LNCaP clone FGC (cell line): Measurements from ENCODE around the gene VAPA.

Experiments
- DNase-seq: peaks from one replicate; pipeline ENCODE4 v3.0.0-alpha.2; 2011; ENCODE audit warnings: low read depth
- H3K4me3 ChIP-seq: 2 replicates; pipeline ENCODE4 v1.5.1; 2011; ENCODE audit warnings: mild to moderate bottlenecking, low read depth, low read length, control low read depth
- TF ChIP-seq, protein P1 (sequence below): IDR thresholded peaks from 2 replicates; pipeline ENCODE4 v1.5.1; 2012; ENCODE audit warnings: mild to moderate bottlenecking; ENCODE audit not compliant: control insufficient read depth, insufficient read depth; ENCODE audit errors: extremely low read depth

VAPA gene

DNA sequence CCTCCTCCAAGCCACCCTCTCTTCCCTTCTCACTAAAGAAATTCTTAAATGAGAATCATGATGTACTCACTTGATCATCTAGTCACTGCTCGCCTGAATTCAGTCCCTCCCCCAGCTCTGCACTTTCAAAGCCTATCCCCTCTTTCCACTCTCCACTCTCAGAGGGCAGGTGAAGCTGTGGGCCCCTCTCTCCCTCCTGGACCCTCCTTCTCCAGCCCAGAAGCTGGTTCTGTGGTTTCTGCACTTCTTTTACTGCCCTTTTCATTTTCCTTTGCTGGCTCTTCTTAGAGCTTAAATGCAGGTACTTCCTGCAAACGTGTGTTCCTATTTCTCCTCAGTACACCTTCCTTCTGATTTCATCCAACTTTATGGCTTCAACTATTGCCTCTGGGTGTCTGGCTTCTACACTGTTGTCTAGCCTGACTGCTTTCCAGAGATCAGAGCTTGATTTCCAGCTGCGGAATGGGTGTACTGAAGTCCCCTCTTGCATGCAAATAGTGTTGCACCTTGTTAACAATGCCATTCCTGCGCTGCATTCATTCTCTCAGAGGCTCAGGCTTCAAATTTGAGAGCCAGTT lies 43.3 kb upstream of the VAPA start:
- TF ChIP-seq, protein P1, sequence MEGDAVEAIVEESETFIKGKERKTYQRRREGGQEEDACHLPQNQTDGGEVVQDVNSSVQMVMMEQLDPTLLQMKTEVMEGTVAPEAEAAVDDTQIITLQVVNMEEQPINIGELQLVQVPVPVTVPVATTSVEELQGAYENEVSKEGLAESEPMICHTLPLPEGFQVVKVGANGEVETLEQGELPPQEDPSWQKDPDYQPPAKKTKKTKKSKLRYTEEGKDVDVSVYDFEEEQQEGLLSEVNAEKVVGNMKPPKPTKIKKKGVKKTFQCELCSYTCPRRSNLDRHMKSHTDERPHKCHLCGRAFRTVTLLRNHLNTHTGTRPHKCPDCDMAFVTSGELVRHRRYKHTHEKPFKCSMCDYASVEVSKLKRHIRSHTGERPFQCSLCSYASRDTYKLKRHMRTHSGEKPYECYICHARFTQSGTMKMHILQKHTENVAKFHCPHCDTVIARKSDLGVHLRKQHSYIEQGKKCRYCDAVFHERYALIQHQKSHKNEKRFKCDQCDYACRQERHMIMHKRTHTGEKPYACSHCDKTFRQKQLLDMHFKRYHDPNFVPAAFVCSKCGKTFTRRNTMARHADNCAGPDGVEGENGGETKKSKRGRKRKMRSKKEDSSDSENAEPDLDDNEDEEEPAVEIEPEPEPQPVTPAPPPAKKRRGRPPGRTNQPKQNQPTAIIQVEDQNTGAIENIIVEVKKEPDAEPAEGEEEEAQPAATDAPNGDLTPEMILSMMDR = no peak
- no peak overlapping the region for H3K4me3 ChIP-seq
- no peak for DNase-seq

DNA sequence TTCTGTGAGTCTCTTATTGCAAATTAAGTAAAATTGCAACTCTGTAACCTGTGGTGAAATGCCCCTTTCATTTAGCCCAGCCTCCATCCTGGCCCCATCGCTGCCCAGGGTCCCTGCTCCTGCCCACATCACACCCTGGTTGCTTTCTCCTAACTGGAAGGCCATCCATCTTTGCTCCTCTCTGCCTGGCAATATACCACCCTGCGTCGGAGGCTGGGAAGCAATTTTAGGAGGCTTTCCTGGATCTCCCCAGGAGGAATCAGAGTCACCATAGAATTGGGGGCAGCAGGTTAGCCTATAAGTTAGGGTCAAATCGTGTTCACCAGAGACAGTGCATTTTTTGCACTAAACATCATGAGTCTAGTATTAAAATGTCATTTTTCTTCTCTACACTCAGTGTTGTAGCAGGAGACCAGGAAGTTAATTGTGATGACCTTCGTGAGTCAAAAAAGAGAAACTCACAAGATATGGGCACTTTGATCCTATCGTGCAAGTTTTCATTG lies 42.5 kb upstream of the VAPA start:
- no peak for DNase-seq
- no peak overlapping the region for H3K4me3 ChIP-seq
- TF ChIP-seq, protein P1 = no peak

DNA sequence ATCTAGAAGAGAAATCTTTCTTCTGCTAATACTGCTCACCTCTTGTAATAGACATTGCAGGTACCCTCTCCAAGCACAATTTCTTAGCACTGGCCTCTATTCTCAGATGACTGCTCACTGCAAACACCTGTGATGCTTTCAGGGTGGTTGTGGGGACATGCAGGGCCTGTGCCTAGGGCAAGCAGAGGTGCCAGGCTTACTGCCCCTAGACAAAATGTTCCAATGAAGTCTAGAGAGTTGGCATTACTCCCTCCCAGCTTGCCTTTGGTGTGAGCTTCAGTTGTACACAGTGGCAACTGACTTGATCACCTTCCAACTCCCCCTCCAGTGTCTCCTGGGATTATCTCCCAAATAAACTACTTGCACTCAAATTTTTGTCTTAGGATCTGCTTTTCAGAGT lies 41.0 kb upstream of the VAPA start:
- TF ChIP-seq, protein P1 = no peak
- no peak for DNase-seq
- H3K4me3 ChIP-seq = no peak overlapping the region

DNA sequence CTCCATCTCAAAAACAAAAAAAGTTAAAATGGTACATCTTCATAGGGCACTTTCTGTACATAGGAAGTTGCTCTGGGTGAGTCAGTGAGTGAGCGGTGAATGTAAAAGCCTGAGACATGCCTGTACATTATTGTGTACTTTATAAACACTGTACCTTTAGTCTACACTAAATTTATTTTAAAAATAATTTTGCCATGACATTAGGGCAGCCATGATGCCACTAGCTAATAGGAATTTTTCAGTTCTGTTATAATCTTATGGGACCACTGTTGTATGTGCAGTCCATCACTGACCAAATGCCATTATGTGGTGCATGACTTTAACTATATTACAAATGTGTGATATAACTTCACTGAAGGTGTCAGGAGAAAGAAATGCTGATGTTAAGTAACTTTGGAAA lies 39.1 kb upstream of the VAPA start:
- no peak overlapping the region for H3K4me3 ChIP-seq
- TF ChIP-seq, protein P1 = no peak
- DNase-seq = no peak

DNA sequence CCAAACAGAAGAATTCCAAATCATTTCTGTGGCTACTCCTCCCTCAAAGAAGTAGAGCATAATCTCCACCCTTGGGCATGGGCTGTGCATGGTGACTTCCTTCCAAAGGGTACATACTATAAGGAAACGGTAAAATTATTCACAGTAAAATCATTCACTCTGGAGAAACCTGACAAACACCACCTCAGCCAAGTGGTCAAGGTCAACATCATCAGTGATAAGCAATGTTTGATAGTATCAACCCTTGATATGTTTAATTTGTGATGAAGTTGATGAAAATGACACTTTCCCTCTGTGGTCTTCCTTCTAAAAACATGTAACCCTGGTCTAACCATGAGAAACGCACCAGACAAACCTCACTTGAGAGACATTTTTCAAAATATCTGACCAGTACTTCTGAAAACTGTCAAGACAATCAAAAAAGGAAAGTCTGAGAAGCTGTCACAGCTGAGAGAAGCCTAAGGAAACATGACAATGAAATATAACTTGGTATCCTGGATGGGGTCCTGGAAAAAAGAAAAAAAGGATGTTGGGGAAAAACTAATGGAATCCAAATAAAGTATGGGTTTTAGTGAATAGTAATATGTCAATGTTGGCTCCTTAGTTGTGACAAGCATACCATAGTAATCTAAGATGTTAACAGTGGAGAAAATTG lies 37.5 kb upstream of the VAPA start:
- TF ChIP-seq, protein P1 = no peak
- no peak overlapping the region for H3K4me3 ChIP-seq
- no peak for DNase-seq

DNA sequence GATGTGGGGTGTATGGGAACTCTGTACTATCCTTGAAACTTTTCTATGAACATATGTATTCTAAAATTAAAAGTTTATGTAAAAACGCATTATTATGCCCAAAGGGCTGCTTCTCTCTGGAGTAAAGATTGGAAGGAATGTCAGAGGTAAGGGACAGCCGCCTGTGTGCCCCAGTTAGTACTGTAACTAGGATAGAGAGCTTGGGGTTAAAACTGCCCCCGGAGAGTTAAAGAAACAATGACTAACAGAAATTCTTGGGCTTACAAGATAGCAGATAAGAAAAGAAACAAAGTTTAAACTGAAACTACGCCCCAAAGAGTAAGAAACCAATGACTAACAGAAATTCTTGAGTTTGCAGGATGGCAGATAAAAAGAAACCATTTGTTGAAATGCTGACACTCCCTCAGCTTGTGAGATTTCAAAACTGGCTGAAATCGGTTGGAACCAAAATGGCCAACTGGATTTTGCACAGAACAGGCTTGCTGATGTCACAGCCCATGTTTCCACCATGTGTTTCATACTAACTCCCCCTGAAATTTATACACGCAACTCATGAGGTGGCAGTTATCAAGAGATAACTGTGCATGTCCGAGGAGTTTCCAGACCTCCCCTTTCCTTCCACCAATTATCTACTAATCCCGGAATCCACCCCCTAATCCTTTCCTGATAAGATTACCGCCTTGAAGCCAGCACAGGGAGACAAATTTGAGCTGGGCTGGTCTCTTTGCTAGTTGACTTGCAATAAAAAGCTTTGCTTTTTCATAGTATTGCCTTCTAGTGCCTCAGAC lies 36.8 kb upstream of the VAPA start:
- TF ChIP-seq, protein P1 = no peak
- H3K4me3 ChIP-seq = no peak overlapping the region
- DNase-seq = no peak
